Measurements from ENCODE around the gene SPTBN1. TPM values are rescaled to one million over a fixed set of nuclear protein-coding genes. Genes with fewer than 3 reads are reported as not detected.

Gene SPTBN1
- total RNA-seq, 1 donor from 2014 or later = 217 TPM

- Mint-ChIP-seq H3K36me3 (ENCODE audit: low read depth) (peaks cover 8% of the 10 kb centered on the region), H3K27me3 (ENCODE audit: low read depth) (no peaks in the 10 kb centered on the region), H3K27ac (ENCODE audit: unreplicated experiment) (no peak overlapping the region), H3K4me1 (peaks cover 18% of the 10 kb centered on the region), H3K4me3 (no peak overlapping the region), H3K9me3 (no peaks in the 10 kb centered on the region)
- TF ChIP-seq, protein P1, sequence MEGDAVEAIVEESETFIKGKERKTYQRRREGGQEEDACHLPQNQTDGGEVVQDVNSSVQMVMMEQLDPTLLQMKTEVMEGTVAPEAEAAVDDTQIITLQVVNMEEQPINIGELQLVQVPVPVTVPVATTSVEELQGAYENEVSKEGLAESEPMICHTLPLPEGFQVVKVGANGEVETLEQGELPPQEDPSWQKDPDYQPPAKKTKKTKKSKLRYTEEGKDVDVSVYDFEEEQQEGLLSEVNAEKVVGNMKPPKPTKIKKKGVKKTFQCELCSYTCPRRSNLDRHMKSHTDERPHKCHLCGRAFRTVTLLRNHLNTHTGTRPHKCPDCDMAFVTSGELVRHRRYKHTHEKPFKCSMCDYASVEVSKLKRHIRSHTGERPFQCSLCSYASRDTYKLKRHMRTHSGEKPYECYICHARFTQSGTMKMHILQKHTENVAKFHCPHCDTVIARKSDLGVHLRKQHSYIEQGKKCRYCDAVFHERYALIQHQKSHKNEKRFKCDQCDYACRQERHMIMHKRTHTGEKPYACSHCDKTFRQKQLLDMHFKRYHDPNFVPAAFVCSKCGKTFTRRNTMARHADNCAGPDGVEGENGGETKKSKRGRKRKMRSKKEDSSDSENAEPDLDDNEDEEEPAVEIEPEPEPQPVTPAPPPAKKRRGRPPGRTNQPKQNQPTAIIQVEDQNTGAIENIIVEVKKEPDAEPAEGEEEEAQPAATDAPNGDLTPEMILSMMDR (conservative IDR thresholded peaks at IDR 0.05) = no peak
- DNase-seq (ENCODE audit: low read depth, low spot score) = no peak
Measured at GRCh38 chr2:54535599-54536195, 79.6 kb downstream of the SPTBN1 start.

DNA sequence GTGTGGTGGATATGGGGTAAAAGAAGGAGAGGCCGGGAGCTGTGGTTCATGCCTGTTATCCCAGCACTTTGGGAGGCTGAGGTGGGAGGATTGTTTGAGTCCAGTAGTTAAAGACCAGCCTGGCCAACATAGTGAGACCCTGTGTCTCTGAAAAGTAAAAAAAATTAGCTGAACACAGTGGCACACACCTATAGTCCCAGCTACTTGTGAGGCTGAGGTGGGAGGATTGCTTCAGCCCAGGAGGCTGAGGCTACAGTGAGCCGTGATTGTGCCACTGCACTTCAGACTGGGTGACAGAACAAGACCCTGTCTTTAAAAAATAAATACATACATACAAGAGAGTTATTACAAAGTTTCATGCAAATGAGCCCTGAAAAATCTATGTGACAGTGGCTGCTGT lies 80.6 kb downstream of the SPTBN1 start:
- no peak overlapping the region for H3K4me3 Mint-ChIP-seq
- TF ChIP-seq, protein P1 (conservative IDR thresholded peaks at IDR 0.05) = no peak
- H3K36me3 Mint-ChIP-seq (ENCODE audit: low read depth) = peaks cover 7% of the 10 kb centered on the region
- H3K4me1 Mint-ChIP-seq = peaks cover 18% of the 10 kb centered on the region
- no peaks in the 10 kb centered on the region for H3K9me3 Mint-ChIP-seq
- no peaks in the 10 kb centered on the region for H3K27me3 Mint-ChIP-seq (ENCODE audit: low read depth)
- no peak for DNase-seq (ENCODE audit: low read depth, low spot score)
- no peak overlapping the region for H3K27ac Mint-ChIP-seq (ENCODE audit: unreplicated experiment)

GRCh38 chr2:54538537-54538936 lies 82.4 kb downstream of the SPTBN1 start:
- Mint-ChIP-seq H3K27ac (ENCODE audit: unreplicated experiment) (no peak overlapping the region), H3K4me3 (no peak overlapping the region), H3K27me3 (ENCODE audit: low read depth) (no peaks in the 10 kb centered on the region), H3K4me1 (peaks cover 12% of the 10 kb centered on the region), H3K36me3 (ENCODE audit: low read depth) (peaks cover 7% of the 10 kb centered on the region), H3K9me3 (no peaks in the 10 kb centered on the region)
- TF ChIP-seq, protein P1 (conservative IDR thresholded peaks at IDR 0.05) = no peak
- DNase-seq (ENCODE audit: low read depth, low spot score) = no peak

GRCh38 chr2:54539683-54540082 lies 83.6 kb downstream of the SPTBN1 start:
- TF ChIP-seq, protein P1 (conservative IDR thresholded peaks at IDR 0.05) = no peak
- no peak overlapping the region for H3K27ac Mint-ChIP-seq (ENCODE audit: unreplicated experiment)
- H3K4me3 Mint-ChIP-seq = no peak overlapping the region
- no peak for DNase-seq (ENCODE audit: low read depth, low spot score)
- peaks cover 7% of the 10 kb centered on the region for H3K36me3 Mint-ChIP-seq (ENCODE audit: low read depth)
- no peaks in the 10 kb centered on the region for H3K9me3 Mint-ChIP-seq
- H3K4me1 Mint-ChIP-seq = peaks cover 4% of the 10 kb centered on the region
- H3K27me3 Mint-ChIP-seq (ENCODE audit: low read depth) = no peaks in the 10 kb centered on the region

- Mint-ChIP-seq H3K9me3 (no peaks in the 10 kb centered on the region), H3K27ac (ENCODE audit: unreplicated experiment) (no peak overlapping the region), H3K27me3 (ENCODE audit: low read depth) (no peaks in the 10 kb centered on the region), H3K36me3 (ENCODE audit: low read depth) (peaks cover 10% of the 10 kb centered on the region), H3K4me3 (no peak overlapping the region), H3K4me1 (no peaks in the 10 kb centered on the region)
- TF ChIP-seq, protein P1 (conservative IDR thresholded peaks at IDR 0.05) = no peak
- no peak for DNase-seq (ENCODE audit: low read depth, low spot score)
Measured at GRCh38 chr2:54540194-54540593, 84.1 kb downstream of the SPTBN1 start.
